Measurements from ENCODE around the gene HTT-AS.
A peak's percentile ranks its signal among the peaks of the same experiment; 100 is the strongest.
"Not testable (repeated sequence)": the region's sequence is repeated elsewhere in the genome, so short reads cannot be mapped to it uniquely, and the experiment has no call there.

Gene HTT-AS

DNA sequence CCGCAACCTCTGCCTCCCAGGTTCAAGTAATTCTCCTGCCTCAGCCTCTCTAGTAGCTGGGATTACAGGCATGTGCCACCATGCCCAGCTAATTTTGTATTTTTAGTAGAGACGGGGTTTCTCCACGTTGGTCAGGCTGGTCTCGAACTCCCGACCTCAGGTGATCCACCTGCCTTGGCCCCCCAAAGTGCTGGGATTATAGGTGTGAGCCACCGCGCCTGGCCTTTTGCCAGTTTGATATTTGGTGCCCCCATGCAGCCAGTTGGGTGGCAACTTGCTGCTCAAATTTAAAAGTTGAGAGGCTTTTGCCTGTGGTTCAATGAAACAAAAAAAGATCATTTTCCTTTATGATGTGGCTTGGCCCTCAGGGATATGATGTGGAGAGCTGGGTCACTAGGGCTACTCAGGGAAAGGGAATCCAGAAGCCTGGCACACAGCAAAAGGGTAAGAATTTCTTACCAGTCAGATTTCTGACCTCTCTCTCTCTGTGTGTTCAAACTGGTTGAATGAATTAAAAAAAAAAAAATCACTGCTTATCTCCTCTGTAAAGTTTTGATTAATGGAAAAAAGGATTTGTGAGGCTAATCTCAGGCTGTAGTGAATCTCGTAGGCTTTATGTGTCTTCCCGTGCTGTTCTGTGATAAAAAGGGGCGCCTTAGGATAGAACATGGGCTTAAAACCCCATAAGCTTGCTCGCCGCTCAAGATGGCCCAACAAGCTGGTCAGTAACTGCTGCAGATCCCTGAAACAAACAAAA is 23.0 kb downstream of the HTT-AS start:
- DNase-seq (ENCODE audit: low read depth): not testable (repeated sequence)

DNA sequence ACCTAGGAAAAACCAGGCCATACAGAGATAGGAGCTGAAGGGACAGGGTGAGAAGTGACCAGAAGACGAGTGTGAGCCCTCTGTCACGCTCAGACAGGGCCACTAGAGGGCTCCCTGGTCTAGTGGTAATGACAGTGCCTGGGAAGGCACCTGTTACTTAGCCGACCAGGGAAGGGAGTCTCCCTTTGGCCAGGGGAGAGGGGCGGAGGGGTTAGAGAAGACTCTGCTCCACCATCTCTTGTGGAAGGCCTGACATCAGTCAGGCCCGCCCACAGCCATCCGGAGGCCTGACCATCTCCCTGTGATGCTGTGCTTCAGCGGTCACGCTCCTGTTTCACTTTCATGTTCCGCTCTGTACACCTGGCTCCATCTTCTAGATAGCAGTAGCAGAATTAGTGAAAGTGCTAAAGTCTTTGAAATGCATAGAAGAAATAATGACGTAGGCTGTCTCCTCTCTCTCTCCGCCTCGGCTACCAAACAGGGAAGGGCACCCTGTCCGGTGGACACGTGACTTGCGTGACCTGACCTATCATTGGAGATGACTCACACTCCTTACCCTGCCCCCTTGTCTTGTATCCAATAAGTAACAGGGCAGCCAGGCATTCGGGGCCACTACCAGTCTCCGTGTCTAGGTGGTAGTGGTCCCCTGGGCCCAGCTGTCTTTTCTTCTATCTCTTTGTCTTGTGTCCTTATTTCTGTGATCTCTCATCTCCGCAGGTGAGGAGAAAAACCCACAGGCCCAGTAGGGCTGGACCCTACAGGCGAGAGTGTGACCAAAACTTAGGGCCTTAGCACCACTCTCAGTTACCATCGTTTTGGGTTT is 26.7 kb downstream of the HTT-AS start:
- peak; percentile 44 for DNase-seq (ENCODE audit: low read depth)

DNA sequence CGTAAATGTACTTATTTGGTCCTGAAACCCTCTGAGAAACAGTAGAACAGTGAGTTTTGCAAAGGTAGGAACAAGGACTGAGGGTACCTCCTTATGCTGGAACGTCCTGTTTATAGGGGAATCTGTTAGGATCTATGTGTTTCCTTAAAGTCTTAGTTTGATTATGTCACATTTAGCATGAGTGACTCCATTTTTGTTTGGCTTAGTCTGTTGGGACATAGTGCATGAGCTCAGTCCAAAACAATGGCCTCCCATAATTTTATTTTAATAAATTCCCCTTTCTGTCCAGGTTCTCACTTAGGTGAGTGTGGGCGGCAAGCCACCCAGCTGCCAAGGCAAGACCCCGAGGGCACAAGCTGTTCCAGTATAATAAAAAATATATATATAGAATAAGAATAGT is 27.7 kb downstream of the HTT-AS start:
- DNase-seq (ENCODE audit: low read depth): no peak

DNA sequence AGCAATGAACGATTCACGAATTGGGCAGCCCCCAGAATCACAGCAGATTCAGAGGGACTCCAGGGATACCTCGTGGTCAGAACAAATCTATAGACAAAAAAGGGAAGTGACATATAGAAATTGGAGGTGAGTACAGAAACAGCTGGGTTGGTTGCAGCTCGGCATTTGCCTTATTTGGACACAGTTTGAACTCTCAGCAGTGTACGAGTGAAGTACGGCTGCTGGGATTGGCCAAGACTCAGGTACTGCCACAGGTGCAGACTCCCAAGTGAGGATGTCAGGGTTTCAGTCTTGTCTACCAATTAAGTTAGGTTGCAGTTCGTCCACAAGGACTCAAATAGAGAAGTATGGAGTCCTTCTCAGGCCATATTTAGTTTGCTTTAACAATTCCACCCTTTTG is 28.2 kb downstream of the HTT-AS start:
- DNase-seq (ENCODE audit: low read depth): no peak

DNA sequence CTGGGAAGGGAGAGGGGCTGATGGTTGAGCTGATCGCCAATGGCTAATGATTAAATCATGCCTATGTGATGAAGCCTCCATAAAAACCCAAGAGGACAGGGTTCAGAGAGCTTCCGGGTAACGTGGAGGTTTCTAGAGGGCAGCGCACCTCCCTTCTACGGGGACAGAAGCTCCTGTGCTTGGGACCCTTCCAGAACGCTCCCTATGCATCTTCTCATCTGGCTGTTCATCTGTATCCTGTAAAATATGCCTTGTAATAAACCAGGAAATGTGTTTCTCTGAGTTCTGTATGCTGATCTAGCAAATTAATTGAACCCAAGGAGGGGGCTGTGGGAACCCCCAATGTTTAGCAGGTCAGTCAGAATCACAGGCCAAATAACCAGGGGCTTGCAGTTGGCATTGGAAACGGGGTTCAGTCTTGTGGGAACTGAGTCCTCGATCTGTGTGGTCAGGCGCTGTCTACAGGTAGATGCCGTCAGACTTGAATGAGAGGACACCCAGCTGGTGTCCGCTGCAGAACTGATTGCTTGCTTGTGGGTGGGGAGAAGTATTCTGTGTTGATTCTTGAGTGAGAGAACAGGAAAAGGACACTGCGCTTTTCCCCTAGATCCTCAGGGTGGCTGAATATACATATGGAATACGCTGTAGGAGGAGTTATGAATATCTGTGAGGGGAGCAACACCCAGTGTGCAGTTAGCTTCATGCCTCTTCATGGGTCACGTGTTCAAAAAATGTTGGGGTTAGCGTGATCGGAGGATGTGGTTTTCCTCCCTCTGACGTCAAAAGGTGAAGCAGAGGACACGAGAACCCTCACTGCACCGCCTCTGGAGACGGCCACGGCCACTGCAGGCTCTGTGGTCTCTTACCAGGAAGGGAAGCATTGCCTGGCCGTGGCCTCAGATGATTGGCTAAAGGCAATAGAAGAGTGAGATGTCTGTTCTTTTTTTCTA is 29.2 kb downstream of the HTT-AS start:
- DNase-seq (ENCODE audit: low read depth): peak; percentile 55

DNA sequence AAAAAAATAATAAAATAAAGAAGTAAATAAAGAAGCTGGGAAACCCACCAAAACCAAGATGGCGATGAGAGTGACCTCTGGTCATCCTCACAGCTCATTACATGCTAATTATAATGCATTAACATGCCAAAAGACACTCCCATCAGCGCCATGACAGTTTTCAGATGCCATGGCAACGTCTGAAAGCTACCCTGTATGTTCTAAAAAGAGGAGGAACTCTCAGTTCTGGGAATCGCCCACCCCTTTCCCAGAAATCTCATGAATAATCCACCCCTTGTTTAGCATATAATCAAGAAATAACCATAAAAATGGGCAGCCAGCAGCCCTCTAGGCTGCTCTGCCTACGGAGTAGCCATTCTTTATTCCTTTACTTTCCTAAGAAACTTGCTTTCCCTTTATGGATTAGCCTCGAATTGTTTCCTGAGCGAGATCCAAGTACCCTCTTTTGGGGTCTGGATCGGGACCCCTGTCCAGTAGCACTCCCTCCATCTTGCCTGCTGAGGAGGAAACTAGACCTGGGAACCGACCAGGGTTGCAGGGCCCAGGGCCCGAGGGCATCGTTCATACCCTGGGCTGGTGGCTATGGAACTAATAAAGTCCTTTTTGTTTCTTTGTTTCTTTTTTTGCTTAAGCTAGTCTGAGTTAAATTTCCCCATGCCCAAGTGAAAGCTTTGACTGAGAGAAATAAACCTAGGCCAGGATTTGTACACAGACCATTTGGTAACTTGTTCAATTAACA is 30.9 kb downstream of the HTT-AS start:
- no peak for DNase-seq (ENCODE audit: low read depth)

DNA sequence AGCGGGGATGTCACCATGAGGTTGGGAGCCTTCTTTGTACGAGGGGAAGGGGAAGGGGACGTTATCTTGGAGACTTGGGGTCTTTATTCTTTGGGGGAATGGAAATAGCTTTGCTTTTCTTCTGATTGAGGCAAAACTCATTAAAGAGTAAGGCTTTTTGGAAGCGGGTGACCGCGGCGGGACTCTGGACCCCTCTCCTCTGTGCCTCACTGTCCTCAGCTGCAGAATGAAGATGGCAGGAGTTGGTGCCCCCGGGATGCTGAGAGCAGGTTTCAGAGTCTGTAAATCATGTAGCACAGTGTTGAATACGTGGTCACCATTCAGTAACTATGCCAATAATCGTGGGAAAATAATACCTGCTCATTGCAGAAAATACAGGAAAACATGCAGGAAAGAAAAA is 32.1 kb downstream of the HTT-AS start:
- DNase-seq (ENCODE audit: low read depth): no peak

DNA sequence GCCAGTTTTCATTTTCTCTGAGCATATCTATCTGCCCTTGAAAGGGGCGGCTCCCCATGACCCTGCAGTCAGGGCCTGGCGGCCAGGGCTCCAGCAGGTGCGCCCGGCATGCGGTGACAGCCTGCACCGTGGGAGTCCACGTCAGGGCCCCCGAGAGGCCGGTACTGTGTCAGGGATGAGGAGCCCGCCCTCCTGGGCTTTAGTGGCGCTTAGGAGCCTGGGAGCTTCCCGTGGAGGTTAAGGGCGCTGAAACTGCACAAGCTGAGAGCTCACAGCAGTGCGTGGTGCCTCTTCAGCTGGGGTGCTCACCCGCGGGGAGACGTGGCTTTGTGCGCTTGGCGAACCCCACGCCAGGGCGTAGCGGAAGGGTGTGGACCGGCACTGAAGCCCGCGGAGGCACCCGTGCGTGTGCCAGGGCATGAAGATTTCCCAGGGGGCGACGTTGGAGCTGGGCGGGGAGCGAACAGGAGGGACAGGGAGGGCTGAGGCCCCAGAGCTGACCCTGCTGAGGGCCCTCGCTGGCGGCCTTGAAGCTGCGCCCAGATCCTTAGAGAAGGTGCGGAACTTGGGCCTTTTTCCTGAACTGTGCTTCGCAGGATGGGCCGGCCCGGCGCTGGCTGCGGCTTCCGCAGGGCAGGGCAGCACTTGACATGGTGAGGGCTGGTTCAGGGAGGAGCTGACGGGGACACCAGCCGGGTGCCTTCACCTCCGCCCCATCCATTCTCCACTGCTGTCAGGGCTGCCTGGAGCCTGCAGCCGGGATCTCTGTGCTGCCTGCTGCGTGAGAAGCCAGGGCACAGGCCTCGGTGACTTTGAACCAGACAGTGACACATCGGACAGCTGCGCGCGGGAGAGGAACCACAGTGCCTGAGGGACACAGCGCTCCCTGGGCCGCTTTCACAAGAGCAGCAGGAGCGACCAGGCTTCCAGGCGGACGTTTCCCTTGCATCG is 32.9 kb downstream of the HTT-AS start:
- DNase-seq (ENCODE audit: low read depth): no peak

DNA sequence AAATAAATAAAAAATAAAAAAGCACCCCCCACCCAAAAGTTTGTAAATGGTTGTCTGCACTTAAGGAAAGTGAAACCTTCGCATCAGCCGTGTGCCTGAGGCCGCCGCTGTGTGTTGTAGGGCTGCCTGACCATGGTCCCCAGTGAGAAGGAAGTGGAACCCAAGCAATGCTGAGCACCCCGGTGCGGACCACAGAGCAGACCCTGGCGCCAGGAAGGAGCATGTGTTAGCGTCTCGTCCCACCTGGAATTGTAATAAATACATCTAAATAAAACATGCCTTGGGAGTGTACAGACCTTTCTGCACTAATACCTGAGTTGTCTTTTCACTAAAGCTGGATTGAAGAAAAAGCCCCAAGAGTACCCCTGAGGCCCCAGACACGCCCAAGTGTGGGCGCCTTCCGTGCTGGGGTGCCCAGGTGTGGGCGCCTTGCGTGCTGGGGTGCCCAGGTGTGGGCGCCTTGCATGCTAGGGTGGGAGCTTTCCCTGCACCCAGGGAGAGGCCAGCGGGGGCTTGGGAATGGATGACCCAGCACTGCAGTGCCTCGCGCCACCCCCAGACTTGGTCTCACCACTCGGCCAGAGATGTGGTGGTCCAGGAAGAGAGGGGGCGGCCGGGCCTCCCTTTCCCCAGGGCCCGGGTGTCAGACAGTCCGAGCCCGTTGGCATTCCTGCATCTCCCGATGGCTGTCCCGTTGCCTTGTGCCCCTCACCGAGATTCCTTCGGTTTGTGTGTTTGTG is 33.7 kb downstream of the HTT-AS start:
- no peak for DNase-seq (ENCODE audit: low read depth)

DNA sequence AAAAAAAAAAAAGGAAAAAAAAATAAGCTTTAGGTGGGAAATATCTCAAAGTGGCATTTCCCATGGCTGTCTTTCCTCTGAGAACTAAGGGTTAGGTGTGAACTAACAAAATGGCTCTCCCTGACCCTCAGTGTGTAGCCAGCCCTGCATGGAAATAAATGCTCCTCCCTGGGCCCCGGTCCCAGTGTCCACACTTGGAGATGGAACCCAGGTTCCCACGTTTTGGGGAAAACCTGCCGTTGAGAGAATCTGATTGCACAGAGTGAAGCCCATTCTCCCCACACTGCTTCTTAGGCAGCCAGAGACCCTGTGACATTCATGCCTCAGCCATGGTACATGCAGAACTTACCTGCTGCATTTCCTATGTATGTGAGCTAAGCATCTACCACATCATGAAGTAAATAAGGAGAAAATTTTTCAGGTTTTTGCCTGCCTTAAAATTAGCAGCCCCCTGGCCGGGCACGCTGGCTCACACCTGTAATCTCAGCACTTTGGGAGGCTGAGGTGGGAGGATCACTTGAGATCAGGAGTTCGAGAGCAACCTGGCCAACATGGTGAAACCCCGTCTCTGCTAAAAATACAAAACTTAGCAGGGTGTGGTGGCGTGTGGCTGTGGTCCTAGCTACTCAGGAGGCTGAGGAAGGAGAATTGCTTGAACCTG is 34.5 kb downstream of the HTT-AS start:
- DNase-seq (ENCODE audit: low read depth): no peak

DNA sequence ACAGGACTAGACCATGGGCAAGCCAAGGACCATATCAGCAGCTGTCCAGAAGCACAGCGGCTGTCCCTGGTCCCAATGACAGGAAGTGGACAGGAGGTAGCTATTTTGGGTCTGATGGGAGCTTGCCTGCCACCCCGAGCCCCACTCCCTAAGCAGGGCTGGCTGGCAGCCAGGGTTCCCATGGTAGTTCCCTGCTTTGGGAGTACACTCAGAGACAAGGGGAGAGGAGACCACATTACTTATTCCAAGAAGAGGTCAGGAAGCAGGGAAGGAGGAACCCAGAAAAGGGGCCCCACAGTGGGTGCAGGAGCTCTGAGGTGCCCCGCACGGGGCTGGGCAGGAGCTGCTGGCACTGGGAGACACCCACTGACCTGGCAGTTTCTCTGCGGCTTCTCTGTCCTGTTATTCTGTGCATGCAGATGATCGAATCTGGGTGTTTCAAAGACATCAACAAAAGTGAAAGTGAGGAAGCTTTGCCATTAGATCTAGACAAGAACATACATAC is 36.3 kb downstream of the HTT-AS start:
- no peak for DNase-seq (ENCODE audit: low read depth)

DNA sequence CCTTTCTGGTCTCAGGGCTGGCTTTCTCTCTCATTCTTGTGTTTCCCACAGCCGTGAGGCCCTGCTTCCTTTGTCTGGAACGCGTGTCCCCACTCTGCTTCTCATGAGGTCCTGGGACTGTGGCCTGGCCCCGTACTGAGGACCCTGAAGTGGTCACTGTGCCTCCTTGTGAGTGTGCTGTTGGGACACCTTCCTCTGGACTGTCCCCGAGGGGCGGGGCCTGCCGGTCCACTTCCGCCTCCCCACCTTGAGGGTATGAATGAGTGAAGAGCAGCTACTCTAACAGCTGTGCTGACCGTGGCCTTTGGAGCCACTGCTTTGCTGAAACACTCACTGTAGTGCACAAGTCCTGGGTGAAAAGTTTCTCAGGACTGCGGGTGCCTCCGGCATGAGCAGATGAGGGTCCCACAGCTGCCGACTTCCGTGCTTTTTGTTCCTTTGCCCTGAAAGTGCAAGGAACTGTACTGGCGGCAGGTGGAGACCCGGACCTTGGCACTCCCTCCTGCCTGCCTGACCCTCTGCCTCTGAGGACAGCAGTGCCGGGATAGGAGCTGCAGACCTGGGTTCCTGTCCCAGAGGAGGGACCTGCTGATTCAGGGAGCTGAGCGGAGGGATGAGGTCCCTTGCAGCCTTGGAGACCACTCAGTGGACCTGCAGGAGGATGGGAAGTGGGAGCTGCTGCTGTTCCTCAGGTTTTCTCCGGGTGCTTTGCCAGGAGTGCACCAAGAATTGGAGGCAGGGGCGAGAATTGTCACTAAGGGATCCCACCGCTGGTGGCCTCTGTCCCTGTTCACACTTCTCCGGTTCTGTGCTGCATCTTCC is 38.0 kb downstream of the HTT-AS start:
- no peak for DNase-seq (ENCODE audit: low read depth)

DNA sequence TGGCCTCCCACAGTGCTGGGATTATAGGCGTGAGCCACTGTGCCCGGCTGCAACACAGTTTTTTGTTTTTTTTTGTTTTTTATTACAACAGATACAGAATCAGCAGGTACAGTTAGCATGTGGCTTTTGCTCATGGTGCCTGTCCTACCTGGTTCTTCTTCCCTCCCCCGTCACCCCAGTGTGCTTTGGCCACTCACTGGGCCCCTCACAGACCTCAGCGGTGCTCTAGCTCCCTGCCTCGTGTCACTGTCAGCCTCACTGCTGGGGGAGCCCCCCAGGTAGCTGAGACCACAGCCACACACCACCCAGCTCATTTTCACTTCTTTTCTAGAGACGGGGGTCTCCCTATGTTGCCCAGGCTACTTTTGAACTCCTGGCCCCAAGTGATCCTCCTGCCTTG is 38.7 kb downstream of the HTT-AS start:
- DNase-seq (ENCODE audit: low read depth): no peak

DNA sequence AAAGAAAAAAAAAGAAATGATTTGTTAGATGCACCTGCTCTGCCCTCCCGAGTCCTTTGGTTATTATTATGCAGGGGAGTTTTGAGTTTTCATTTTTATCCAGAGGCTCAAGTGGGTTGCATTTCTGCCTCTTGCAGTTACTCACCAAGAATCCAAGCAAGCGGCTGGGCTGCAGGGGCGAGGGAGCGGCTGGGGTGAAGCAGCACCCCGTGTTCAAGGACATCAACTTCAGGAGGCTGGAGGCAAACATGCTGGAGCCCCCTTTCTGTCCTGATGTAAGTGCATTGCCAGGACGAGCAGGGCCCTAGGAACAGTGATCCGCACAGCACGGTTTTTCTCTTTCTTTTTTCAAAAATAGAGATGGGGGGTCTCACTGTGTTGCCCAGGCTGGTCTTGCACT is 39.1 kb downstream of the HTT-AS start:
- no peak for DNase-seq (ENCODE audit: low read depth)

DNA sequence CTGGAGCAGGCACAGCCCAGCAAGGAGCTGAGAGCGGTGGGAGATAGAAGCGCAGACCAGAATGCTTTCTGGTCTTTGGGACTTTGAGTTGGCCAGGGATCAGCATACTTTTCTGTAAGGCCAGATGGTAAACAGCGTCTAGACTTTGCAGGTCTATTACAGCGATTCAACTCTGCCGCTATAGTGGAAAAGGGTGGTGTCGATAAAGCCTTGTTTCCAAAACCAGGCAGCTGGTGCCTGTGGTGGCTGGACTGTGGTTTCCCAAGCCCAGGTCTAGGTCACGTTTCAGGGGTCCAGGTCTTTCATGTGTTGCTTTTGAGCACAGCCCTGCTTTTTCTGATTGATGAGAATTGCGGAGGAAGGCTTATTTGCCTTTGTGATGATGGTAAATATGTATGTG is 40.1 kb downstream of the HTT-AS start:
- no peak for DNase-seq (ENCODE audit: low read depth)

DNA sequence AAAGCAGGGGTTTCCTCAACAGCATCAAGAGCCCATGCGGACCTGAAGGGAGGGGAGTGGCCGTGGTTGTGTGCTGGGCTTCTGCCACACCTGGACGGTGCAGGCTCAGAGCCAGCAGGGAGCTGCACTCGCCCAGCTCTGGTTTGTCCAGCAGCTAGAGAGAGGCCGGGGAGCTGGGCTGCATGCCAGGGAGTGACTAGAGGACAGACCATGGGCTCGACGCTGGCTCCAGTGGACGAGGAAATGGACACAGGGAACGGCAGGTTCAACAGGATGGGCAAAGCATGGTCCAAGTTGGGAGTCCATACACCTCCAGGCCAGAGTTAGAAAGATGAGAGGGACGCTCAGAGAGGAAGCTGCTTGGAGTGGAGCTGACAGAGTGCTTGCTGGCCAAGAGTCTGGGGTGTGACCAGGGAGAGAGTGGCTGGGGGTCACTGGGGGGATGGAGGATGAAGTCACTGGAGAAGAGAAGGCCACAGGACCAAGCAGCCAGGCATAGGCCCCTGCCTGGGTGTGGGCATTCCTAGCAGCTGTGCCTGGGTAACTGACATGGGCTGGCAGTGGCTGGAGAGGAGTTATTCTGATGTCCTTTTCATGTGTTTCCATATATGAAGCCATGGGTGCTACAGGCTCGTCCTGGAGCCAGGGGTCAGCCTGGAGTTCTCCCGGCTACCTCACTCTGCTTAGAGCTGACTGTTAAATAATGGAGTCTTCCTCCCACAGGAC is 42.8 kb downstream of the HTT-AS start:
- DNase-seq (ENCODE audit: low read depth): no peak

DNA sequence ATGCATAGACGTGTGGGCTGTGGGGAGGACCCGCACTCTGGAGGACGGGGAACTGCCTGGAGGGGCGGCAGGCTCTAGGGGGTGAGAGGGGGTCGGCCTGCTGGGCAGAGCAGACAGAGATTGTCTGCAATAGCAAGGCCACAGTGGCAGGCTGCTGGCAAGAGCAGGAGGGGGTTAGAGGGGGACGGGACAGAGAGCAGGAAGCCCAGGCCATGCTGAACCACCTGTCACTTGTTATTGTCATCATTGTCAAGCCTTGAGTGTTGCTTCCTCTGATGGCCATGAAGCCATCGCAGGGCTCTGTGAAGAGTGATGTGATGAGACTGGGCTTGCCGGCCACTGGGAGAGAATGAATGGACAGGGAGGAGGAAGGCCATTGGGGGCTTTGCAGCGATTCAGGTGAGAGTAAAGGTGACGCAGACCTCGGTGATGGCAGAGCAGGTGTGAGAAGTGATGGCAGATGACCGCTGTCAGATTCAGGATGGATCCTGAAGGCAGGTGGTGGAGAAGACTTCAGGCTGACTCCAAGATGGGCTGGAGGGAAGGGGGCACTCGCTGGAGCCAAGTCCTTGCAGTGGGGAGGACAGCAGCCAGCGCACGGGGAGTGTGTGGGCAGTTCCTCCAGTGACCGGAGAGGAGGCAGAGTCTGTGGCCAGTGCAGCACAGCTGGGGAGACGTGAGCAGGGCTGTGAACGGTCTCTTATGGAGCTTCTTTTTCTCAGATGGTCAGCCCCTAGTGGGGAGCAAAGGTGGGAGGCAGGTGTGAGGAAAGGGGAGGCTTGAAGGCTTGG is 43.6 kb downstream of the HTT-AS start:
- DNase-seq (ENCODE audit: low read depth): no peak
